IMR-90 (cell line): ENCODE data around the gene CCDC152. TPM values are rescaled to one million over a fixed set of nuclear protein-coding genes. Genes with fewer than 3 reads are reported as not detected.

Experiments used
- ATAC-seq: fragments of 200-7000 bp; cut with Tn5 transposase; 2 replicates; pipeline ENCODE4 v1.9.1; 2020; ENCODE audit warnings: low read depth, mild to moderate bottlenecking, moderate library complexity
- BruUV-seq: library from RNA; stranded (reverse); fragments of 400-500 nt; replicated peaks from 2 replicates; lab custom pipeline; 2021; lab: Mats Ljungman, UMichigan
- CTCF ChIA-PET: fragments of 300-600 bp; formaldehyde crosslinking; extraction: SDS; loops from one replicate; lab custom pipeline; 2021; ENCODE audit warnings: antibody characterized with exemption; lab: Yijun Ruan, JAX
- POLR2A ChIA-PET: fragments of 300-600 bp; sonication (Branson Sonifier 250); formaldehyde crosslinking; loops from one replicate; lab custom pipeline; 2022; ENCODE audit warnings: antibody characterized with exemption; ENCODE audit not compliant: unreplicated experiment; lab: Charles Lee
- DNase-seq: peaks from one replicate; pipeline ENCODE4 v3.0.0; 2013
- H2AFZ ChIP-seq: replicated peaks from 2 replicates; pipeline ENCODE3; 2013; ENCODE audit warnings: low read length, mild to moderate bottlenecking; ENCODE audit not compliant: poor library complexity
- H2AK5ac ChIP-seq: 2 replicates; pipeline ENCODE4 v1.6.1; 2013; ENCODE audit warnings: low read depth, low read length, inconsistent platforms
- H2AK9ac ChIP-seq: replicated peaks from 2 replicates; pipeline ENCODE3; 2013; ENCODE audit warnings: mild to moderate bottlenecking, low read depth, low read length, moderate library complexity; ENCODE audit not compliant: poor library complexity
- H2BK120ac ChIP-seq: 2 replicates; pipeline ENCODE4 v1.6.1; 2013; ENCODE audit warnings: low read depth, low read length, inconsistent platforms
- H2BK15ac ChIP-seq: 3 replicates; pipeline ENCODE4 v1.6.1; 2013; ENCODE audit warnings: low read depth, low read length, inconsistent platforms
- H2BK20ac ChIP-seq: 2 replicates; pipeline ENCODE4 v1.6.1; 2013; ENCODE audit warnings: low read depth, mild to moderate bottlenecking, inconsistent platforms, low read length, moderate library complexity
- H2BK5ac ChIP-seq: 2 replicates; pipeline ENCODE4 v1.6.1; 2013; ENCODE audit warnings: mild to moderate bottlenecking, low read depth, low read length, inconsistent platforms; ENCODE audit not compliant: poor library complexity, severe bottlenecking
- H3K14ac ChIP-seq: replicated peaks from 2 replicates; pipeline ENCODE4 v1.6.1; 2013; ENCODE audit warnings: low read depth, low read length, inconsistent platforms
- H3K18ac ChIP-seq: 2 replicates; pipeline ENCODE4 v1.6.1; 2013; ENCODE audit warnings: low read depth, low read length, control low read depth
- H3K23ac ChIP-seq: 2 replicates; pipeline ENCODE4 v1.6.1; 2013; ENCODE audit warnings: low read depth, low read length, inconsistent platforms
- H3K27ac ChIP-seq: 2 replicates; pipeline ENCODE4 v1.5.1; 2013; ENCODE audit warnings: mild to moderate bottlenecking, control low read depth, low read length; ENCODE audit not compliant: insufficient read depth
- H3K27me3 ChIP-seq: 2 replicates; pipeline ENCODE4 v1.6.1; 2013; ENCODE audit warnings: low read length; ENCODE audit not compliant: control insufficient read depth, insufficient read depth
- H3K36me3 ChIP-seq: 2 replicates; pipeline ENCODE4 v1.6.1; 2013; ENCODE audit warnings: low read length, mixed read lengths; ENCODE audit not compliant: control insufficient read depth, insufficient read depth
- H3K4ac ChIP-seq: 2 replicates; pipeline ENCODE4 v1.6.1; 2013; ENCODE audit warnings: low read depth, low read length, inconsistent platforms
- H3K4me1 ChIP-seq: 2 replicates; pipeline ENCODE4 v1.6.1; 2013; ENCODE audit warnings: low read length, mixed read lengths; ENCODE audit not compliant: control insufficient read depth, insufficient read depth
- H3K4me2 ChIP-seq: 2 replicates; pipeline ENCODE4 v1.6.1; 2013; ENCODE audit warnings: low read depth, mild to moderate bottlenecking, control low read depth, low read length, moderate library complexity
- H3K4me3 ChIP-seq: 2 replicates; pipeline ENCODE4 v1.5.1; 2013; ENCODE audit warnings: low read depth, mild to moderate bottlenecking, control low read depth, low read length, moderate library complexity; ENCODE audit not compliant: insufficient read depth
- H3K56ac ChIP-seq: 2 replicates; pipeline ENCODE4 v1.6.1; 2013; ENCODE audit warnings: low read length, inconsistent platforms; ENCODE audit not compliant: insufficient read depth; ENCODE audit errors: extremely low read depth
- H3K79me1 ChIP-seq, 2 experiments: 2 replicates each; pipeline ENCODE4 v1.6.1; 2013; ENCODE audit warnings: low read length in 2 of 2, inconsistent platforms in 1 of 2, low read depth in 1 of 2
- H3K9ac ChIP-seq: 2 replicates; pipeline ENCODE4 v1.6.1; 2013; ENCODE audit warnings: low read depth, low read length, control low read depth
- H3K9me1 ChIP-seq: 2 replicates; pipeline ENCODE4 v1.6.1; 2013; ENCODE audit warnings: low read length, inconsistent platforms; ENCODE audit not compliant: insufficient read depth
- H3K9me3 ChIP-seq: 2 replicates; pipeline ENCODE4 v1.6.1; 2013; ENCODE audit warnings: low read length; ENCODE audit not compliant: control insufficient read depth, insufficient read depth
- H4K20me1 ChIP-seq: 2 replicates; pipeline ENCODE4 v1.6.1; 2013; ENCODE audit warnings: low read length, inconsistent platforms; ENCODE audit not compliant: insufficient read depth
- H4K5ac ChIP-seq: 2 replicates; pipeline ENCODE4 v1.6.1; 2013; ENCODE audit warnings: mild to moderate bottlenecking, low read depth, low read length, control low read depth
- H4K8ac ChIP-seq, 2 experiments: 2 replicates each; pipeline ENCODE4 v1.6.1; 2013; ENCODE audit warnings: low read depth in 2 of 2, low read length in 2 of 2, control low read depth in 1 of 2, inconsistent platforms in 1 of 2
- H4K91ac ChIP-seq: 2 replicates; pipeline ENCODE4 v1.6.1; 2013; ENCODE audit warnings: low read depth, low read length, inconsistent platforms; ENCODE audit not compliant: insufficient read depth
- CEBPB ChIP-seq: IDR thresholded peaks from 2 replicates; pipeline ENCODE4 v1.6.1; 2012; ENCODE audit warnings: low read depth, low read length, improper control_type of control experiment
- CHD1 ChIP-seq: IDR thresholded peaks from 2 replicates; pipeline ENCODE4 v1.6.1; 2012; ENCODE audit warnings: low read depth, low read length, improper control_type of control experiment
- FOS ChIP-seq: fragments of 150-350 bp; IDR thresholded peaks from 2 replicates; pipeline ENCODE4 v1.6.1; 2016; ENCODE audit warnings: low read depth, low read length
- MAZ ChIP-seq: IDR thresholded peaks from 2 replicates; pipeline ENCODE4 v1.6.1; 2012; ENCODE audit warnings: low read depth, mild to moderate bottlenecking, low read length, improper control_type of control experiment, moderate library complexity, borderline replicate concordance
- RAD21 ChIP-seq: IDR thresholded peaks from 2 replicates; pipeline ENCODE4 v1.6.1; 2012; ENCODE audit warnings: low read length, improper control_type of control experiment
- USF2 ChIP-seq: fragments of 150-350 bp; IDR thresholded peaks from 2 replicates; pipeline ENCODE4 v1.6.1; 2017; ENCODE audit warnings: mild to moderate bottlenecking, antibody characterized with exemption, low read length, low read depth
- WGBS, 2 experiments: methylation state at CpG; one replicate each; pipeline versions ENCODE4 v1.1.5 to v1.1.7; 2013; ENCODE audit warnings: missing lambda C conversion rate in 2 of 2; ENCODE audit not compliant: insufficient read length in 1 of 2; ENCODE audit errors: extremely low coverage in 2 of 2; 5-methylcytosine and 5-hydroxymethylcytosine counted together
- dilution Hi-C: fragments of 300-500 bp; cut with HindIII; formaldehyde crosslinking; loops from one replicate; pipeline ENCODE4 v1.14.3; 2018; ENCODE audit warnings: low sequenced_read_pairs; ENCODE audit not compliant: unreplicated experiment
- in situ Hi-C: fragments of 300-500 bp; cut with MboI; formaldehyde crosslinking; loops from 3 replicates; pipeline ENCODE4 v1.14.3; 2019; ENCODE audit warnings: low sequenced_read_pairs, inconsistent platforms, mixed read lengths
- intact Hi-C: fragments of 100-400 bp; cut with micrococcal nuclease; formaldehyde crosslinking; loops from 2 replicates; pipeline ENCODE4 v1.10.0; 2022
- polyA plus RNA-seq, 3 experiments: library from polyadenylated mRNA; depleted of rRNA; stranded (reverse); fragments of >200 nt; gene quantifications; 2 replicates each; pipeline ENCODE4 v1.2.3, GENCODE V29; 2012; ENCODE audit warnings: low replicate concordance in 1 of 3
- total RNA-seq: library from RNA; depleted of rRNA; stranded (reverse); fragments of >200 nt; gene quantifications from 2 replicates; pipeline ENCODE4 v1.2.3, GENCODE V29; 2012

The CCDC152 gene
- total and polyA plus RNA-seq, 2 of the 4 experiments (the other 2 are of a cell fraction): 0.87 to 0.90 TPM

- no peaks in the 10 kb centered on the region for H3K4me1 ChIP-seq
- H4K8ac ChIP-seq: no peak overlapping the region
- H3K79me1 ChIP-seq: no peaks in the 10 kb centered on the region
- no peaks in the 10 kb centered on the region for H4K20me1 ChIP-seq
- H4K91ac ChIP-seq: no peak overlapping the region
- H2AK9ac ChIP-seq: no peak overlapping the region
- no peak overlapping the region for H2BK5ac ChIP-seq
- TF ChIP-seq FOS (no peak), USF2 (no peak), RAD21 (no peak), CEBPB (no peak), CHD1 (no peak), MAZ (no peak)
- no peaks in the 10 kb centered on the region for H3K9me1 ChIP-seq
- H3K18ac ChIP-seq: no peak overlapping the region
- no peak overlapping the region for H2BK20ac ChIP-seq
- H3K56ac ChIP-seq: no peak overlapping the region
- H2BK120ac ChIP-seq: no peak overlapping the region
- no peak overlapping the region for H2AFZ ChIP-seq
- no peak overlapping the region for H2BK15ac ChIP-seq
- no peak overlapping the region for H2AK5ac ChIP-seq
- H3K14ac ChIP-seq: no peak overlapping the region
- POLR2A ChIA-PET: no interaction called here
- H3K4me3 ChIP-seq: no peak overlapping the region
- no peak overlapping the region for H3K27ac ChIP-seq
- H3K23ac ChIP-seq: no peak overlapping the region
- H3K36me3 ChIP-seq: no peaks in the 10 kb centered on the region
- WGBS, 2 experiments: no CpG with 5 or more reads among the region's 6 CpGs
- ATAC-seq: no peak
- in situ Hi-C loops: no loop called here
- H3K27me3 ChIP-seq: no peaks in the 10 kb centered on the region
- H4K5ac ChIP-seq: no peak overlapping the region
- no peak for DNase-seq
- dilution Hi-C loops: no loop called here
- no peaks in the 10 kb centered on the region for H3K9me3 ChIP-seq
- CTCF ChIA-PET: no interaction called here
- no peak overlapping the region for H3K4me2 ChIP-seq
- BruUV-seq: no TSS peak
- H3K4ac ChIP-seq: no peak overlapping the region
- intact Hi-C loops: no loop called here
- H3K9ac ChIP-seq: no peak overlapping the region
Measured at GRCh38 chr5:42798284-42799240, 41.9 kb downstream of the CCDC152 start.
